HepG2 (cell line): ENCODE results near the gene VWA7. TPM values are rescaled to one million over a fixed set of nuclear protein-coding genes. Genes with fewer than 3 reads are reported as not detected.
A peak's percentile ranks its signal among the peaks of the same experiment; 100 is the strongest.

Source experiments
- ATF7 ChIP-seq, 2 experiments: fragments of 450-650 bp in 1 of 2; sonication (generic) in 1 of 2; formaldehyde crosslinking in 1 of 2; IDR thresholded peaks; 2 replicates each; pipeline versions ENCODE4 v1.4.0 to v1.6.1; 2016 to 2020; ENCODE audit warnings: antibody characterized with exemption in 1 of 2, mild to moderate bottlenecking in 1 of 2, missing genetic modification reagents in 1 of 2
- KAT8 ChIP-seq: IDR thresholded peaks from 2 replicates; pipeline ENCODE4 v1.6.1; 2016; ENCODE audit warnings: missing genetic modification reagents, missing compliant biosample characterization
- MAFK ChIP-seq, 2 experiments: IDR thresholded peaks in 1 of 2; conservative IDR thresholded peaks in 1 of 2; 2 replicates each; pipeline ENCODE4 v1.6.1; 2011; ENCODE audit warnings: improper control_type of control experiment in 2 of 2, low read length in 2 of 2
- MED1 ChIP-seq: sonication (generic); formaldehyde crosslinking; IDR thresholded peaks from 2 replicates; pipeline ENCODE4 v1.4.0; 2020; ENCODE audit warnings: missing genetic modification reagents
- MEIS1 ChIP-seq: sonication (generic); formaldehyde crosslinking; IDR thresholded peaks from 2 replicates; pipeline ENCODE4 v1.9.0; 2021; ENCODE audit warnings: mild to moderate bottlenecking, missing genetic modification reagents, moderate library complexity, borderline replicate concordance
- NBN ChIP-seq: fragments of 450-650 bp; conservative IDR thresholded peaks from 2 replicates; pipeline ENCODE4 v1.6.1; 2017
- NONO ChIP-seq, 2 experiments: fragments of 450-650 bp in 1 of 2; sonication (generic) in 1 of 2; formaldehyde crosslinking in 1 of 2; IDR thresholded peaks in 1 of 2; conservative IDR thresholded peaks in 1 of 2; 2 replicates each; pipeline versions ENCODE4 v1.6.1 to v1.8.0; 2017 to 2022; ENCODE audit warnings: mild to moderate bottlenecking in 1 of 2, missing genetic modification reagents in 1 of 2, moderate library complexity in 1 of 2
- POLR2A ChIP-seq, 2 experiments: IDR thresholded peaks; 2 replicates each; pipeline ENCODE4 v1.6.1; 2011; ENCODE audit warnings: low read depth in 2 of 2, low read length in 2 of 2, mild to moderate bottlenecking in 1 of 2, moderate library complexity in 1 of 2; ENCODE audit not compliant: insufficient read depth in 1 of 2
- SMAD3 ChIP-seq: sonication (generic); formaldehyde crosslinking; IDR thresholded peaks from 2 replicates; pipeline ENCODE4 v1.4.0; 2020; ENCODE audit warnings: missing genetic modification reagents
- ZFP90 ChIP-seq: sonication (generic); formaldehyde crosslinking; IDR thresholded peaks from 2 replicates; pipeline ENCODE4 v1.8.0; 2022; ENCODE audit warnings: missing genetic modification reagents, mild to moderate bottlenecking, inconsistent platforms, borderline replicate concordance
- ZFX ChIP-seq: sonication (generic); formaldehyde crosslinking; IDR thresholded peaks from 2 replicates; pipeline ENCODE4 v1.4.0; 2020; ENCODE audit warnings: mild to moderate bottlenecking, low read depth, missing genetic modification reagents, moderate library complexity
- ZMAT3 ChIP-seq: sonication (generic); formaldehyde crosslinking; conservative IDR thresholded peaks from 2 replicates; pipeline ENCODE4 v1.7.0; 2021; ENCODE audit warnings: missing genetic modification reagents
- ZNF263 ChIP-seq: sonication (generic); formaldehyde crosslinking; IDR thresholded peaks from 2 replicates; pipeline ENCODE4 v1.4.0; 2020; ENCODE audit warnings: missing genetic modification reagents
- ZNF441 ChIP-seq: sonication (generic); formaldehyde crosslinking; IDR thresholded peaks from 2 replicates; pipeline ENCODE4 v1.7.0; 2021; ENCODE audit warnings: missing genetic modification reagents, borderline replicate concordance
- ZNF556 ChIP-seq: sonication (generic); formaldehyde crosslinking; IDR thresholded peaks from 2 replicates; pipeline ENCODE4 v1.4.0; 2020; ENCODE audit warnings: mild to moderate bottlenecking, missing genetic modification reagents, borderline replicate concordance
- ZNF572 ChIP-seq: sonication (generic); formaldehyde crosslinking; IDR thresholded peaks from 2 replicates; pipeline ENCODE4 v1.5.1; 2020; ENCODE audit warnings: mild to moderate bottlenecking, missing genetic modification reagents
- ZNF709 ChIP-seq: sonication (generic); formaldehyde crosslinking; IDR thresholded peaks from 2 replicates; pipeline ENCODE4 v1.5.0; 2020; ENCODE audit warnings: mild to moderate bottlenecking, missing genetic modification reagents
- ZNF879 ChIP-seq: sonication (generic); formaldehyde crosslinking; IDR thresholded peaks from 2 replicates; pipeline ENCODE4 v1.8.1; 2023; ENCODE audit warnings: missing genetic modification reagents
- ZSCAN21 ChIP-seq: sonication (generic); formaldehyde crosslinking; IDR thresholded peaks from 2 replicates; pipeline ENCODE4 v1.8.0; 2022; ENCODE audit warnings: mild to moderate bottlenecking, missing genetic modification reagents, moderate library complexity, borderline replicate concordance
- polyA plus RNA-seq, 8 experiments: library from polyadenylated mRNA; depleted of rRNA in 3 of 8; stranded (reverse) in 7 of 8; unstranded in 1 of 8; fragments of >200 nt; fragmentation: Illumina TruSeq in 4 of 8; extraction: Trizol in 4 of 8; gene quantifications; 2 replicates each; pipeline versions ENCODE4 v1.2.1 to v1.2.3, GENCODE V29; 2011 to 2016; ENCODE audit warnings: low read depth in 4 of 8, missing spikeins in 1 of 8, mixed read lengths in 1 of 8; ENCODE audit not compliant: insufficient read depth in 1 of 8
- total RNA-seq, 5 experiments: library from RNA; depleted of rRNA; stranded (reverse); fragments of >200 nt; fragmentation: Illumina TruSeq; extraction: Trizol; gene quantifications; 2 replicates each; pipeline ENCODE4 v1.2.3, GENCODE V29; 2016; ENCODE audit warnings: low read depth in 1 of 5
- TF ChIP-seq, protein P1 (sequence below): sonication (generic); formaldehyde crosslinking; IDR thresholded peaks from 2 replicates; pipeline ENCODE4 v1.8.1; 2023; ENCODE audit warnings: mild to moderate bottlenecking, missing genetic modification reagents
- TF ChIP-seq, protein P2 (sequence below): IDR thresholded peaks from 2 replicates; pipeline ENCODE4 v1.6.1; 2016; ENCODE audit warnings: missing biosample characterization, missing genetic modification reagents, low read depth
- TF ChIP-seq, protein P3 (sequence below): sonication (generic); formaldehyde crosslinking; IDR thresholded peaks from 2 replicates; pipeline ENCODE4 v1.4.0; 2020; ENCODE audit warnings: mild to moderate bottlenecking, missing genetic modification reagents
- TF ChIP-seq, protein P4 (sequence below): sonication (generic); formaldehyde crosslinking; IDR thresholded peaks from 2 replicates; pipeline ENCODE4 v1.8.0; 2022; ENCODE audit warnings: mild to moderate bottlenecking, missing genetic modification reagents; ENCODE audit not compliant: insufficient replicate concordance

VWA7 gene
- total and polyA plus RNA-seq, 2 of the 13 experiments (the other 11 are each of a cell fraction or from before 2014, with no cell fraction given), result 0.86 to 3.3 TPM

DNA sequence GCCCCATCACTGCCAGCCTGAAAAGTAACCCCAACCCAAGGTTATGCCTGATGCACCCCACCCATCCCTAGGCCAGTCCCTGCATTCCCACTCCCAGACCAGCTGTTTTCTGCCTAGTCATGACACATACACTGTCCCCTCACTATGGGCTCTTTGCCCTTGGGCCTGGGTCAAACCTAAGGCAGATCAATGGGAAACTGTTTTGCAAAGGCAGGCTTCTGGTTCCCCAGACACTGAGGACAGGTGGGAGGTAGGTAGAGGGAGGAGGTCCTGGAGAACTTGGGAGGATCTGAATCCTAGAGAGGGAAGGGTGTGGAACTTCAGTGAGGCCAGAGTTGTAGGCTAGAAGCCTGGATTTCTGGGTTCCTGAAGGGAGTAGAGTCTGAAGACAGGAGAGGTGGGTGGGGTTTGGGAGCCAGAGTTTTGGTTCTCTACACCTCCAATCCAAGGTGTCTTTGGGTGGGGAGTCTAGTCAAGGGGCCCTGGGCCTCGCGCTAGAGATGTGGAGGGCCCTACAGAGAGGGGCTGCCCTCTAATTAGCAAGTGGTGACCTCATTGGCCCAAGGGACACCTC lies 42.8 kb downstream of the VWA7 start (continued):
- TF ChIP-seq, protein P1, sequence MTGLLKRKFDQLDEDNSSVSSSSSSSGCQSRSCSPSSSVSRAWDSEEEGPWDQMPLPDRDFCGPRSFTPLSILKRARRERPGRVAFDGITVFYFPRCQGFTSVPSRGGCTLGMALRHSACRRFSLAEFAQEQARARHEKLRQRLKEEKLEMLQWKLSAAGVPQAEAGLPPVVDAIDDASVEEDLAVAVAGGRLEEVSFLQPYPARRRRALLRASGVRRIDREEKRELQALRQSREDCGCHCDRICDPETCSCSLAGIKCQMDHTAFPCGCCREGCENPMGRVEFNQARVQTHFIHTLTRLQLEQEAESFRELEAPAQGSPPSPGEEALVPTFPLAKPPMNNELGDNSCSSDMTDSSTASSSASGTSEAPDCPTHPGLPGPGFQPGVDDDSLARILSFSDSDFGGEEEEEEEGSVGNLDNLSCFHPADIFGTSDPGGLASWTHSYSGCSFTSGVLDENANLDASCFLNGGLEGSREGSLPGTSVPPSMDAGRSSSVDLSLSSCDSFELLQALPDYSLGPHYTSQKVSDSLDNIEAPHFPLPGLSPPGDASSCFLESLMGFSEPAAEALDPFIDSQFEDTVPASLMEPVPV (CRISPR knock-in tag), result peak; percentile 83; the same call in 1 of the 2 replicates
- TF ChIP-seq MED1 (CRISPR knock-in tag), result no peak
- no peak for TF ChIP-seq ZFX (CRISPR knock-in tag)
- TF ChIP-seq ZNF556 (CRISPR knock-in tag), result peak; percentile 53; the same call in 1 of the 2 replicates
- TF ChIP-seq POLR2A (IDR thresholded peaks at IDR 0.05; ENCODE audit: insufficient read depth in 1 of 2, low read depth in 2 of 2, low read length in 2 of 2), result 0 out of 4 replicates have a peak, but pooled peaks of 1 of the 2 experiments have one; percentile 1
- TF ChIP-seq, protein P2, sequence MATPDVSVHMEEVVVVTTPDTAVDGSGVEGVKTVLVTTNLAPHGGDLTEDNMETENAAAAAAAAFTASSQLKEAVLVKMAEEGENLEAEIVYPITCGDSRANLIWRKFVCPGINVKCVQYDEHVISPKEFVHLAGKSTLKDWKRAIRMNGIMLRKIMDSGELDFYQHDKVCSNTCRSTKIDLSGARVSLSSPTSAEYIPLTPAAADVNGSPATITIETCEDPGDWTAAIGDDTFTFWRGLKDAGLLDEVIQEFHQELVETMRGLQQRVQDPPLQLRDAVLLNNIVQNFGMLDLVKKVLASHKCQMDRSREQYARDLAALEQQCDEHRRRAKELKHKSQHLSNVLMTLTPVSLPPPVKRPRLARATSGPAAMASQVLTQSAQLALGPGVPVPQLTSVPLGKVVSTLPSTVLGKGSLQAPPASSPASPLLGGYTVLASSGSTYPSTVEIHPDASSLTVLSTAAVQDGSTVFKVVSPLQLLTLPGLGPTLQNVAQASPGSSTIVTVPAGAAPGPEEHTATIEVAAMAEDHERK (CRISPR knock-in tag), result no peak
- 0 out of 2 replicates have a peak, but pooled peaks have one; percentile 17 for TF ChIP-seq ATF7 (IDR thresholded peaks at IDR 0.05)
- no peak for TF ChIP-seq ATF7 (CRISPR knock-in tag; IDR thresholded peaks at IDR 0.05)
- TF ChIP-seq ZNF572 (CRISPR knock-in tag), result 0 out of 2 replicates have a peak, but pooled peaks have one; percentile 66
- TF ChIP-seq ZSCAN21 (CRISPR knock-in tag), result no peak
- TF ChIP-seq NBN, result no peak
- TF ChIP-seq MAFK (conservative IDR thresholded peaks at IDR 0.05 in 1 of 2, IDR thresholded peaks at IDR 0.05 in 1 of 2; ENCODE audit: low read length in 2 of 2), result peak in 1 of 2 experiments; percentile 57; a peak in 2 of 4 replicates
- peak; percentile 63; the same call in 1 of the 2 replicates for TF ChIP-seq ZNF879 (CRISPR knock-in tag)
- no peak for TF ChIP-seq NONO (IDR thresholded peaks at IDR 0.05)
- 0 out of 2 replicates have a peak, but pooled peaks have one; percentile 65 for TF ChIP-seq NONO (CRISPR knock-in tag; conservative IDR thresholded peaks at IDR 0.05)
- TF ChIP-seq ZNF441, result peak; percentile 54; the same call in 1 of the 2 replicates
- peak; percentile 33; the same call in 1 of the 2 replicates for TF ChIP-seq KAT8 (CRISPR knock-in tag)
- TF ChIP-seq, protein P3, sequence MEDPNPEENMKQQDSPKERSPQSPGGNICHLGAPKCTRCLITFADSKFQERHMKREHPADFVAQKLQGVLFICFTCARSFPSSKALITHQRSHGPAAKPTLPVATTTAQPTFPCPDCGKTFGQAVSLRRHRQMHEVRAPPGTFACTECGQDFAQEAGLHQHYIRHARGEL (CRISPR knock-in tag), result no peak
- TF ChIP-seq ZMAT3 (CRISPR knock-in tag), result peak; percentile 87; the same call in 1 of the 2 replicates
- TF ChIP-seq MEIS1 (CRISPR knock-in tag), result peak; percentile 54
- 0 out of 2 replicates have a peak, but pooled peaks have one; percentile 8 for TF ChIP-seq ZNF263
- TF ChIP-seq SMAD3 (CRISPR knock-in tag), result 0 out of 2 replicates have a peak, but pooled peaks have one; percentile 20
- TF ChIP-seq, protein P4, sequence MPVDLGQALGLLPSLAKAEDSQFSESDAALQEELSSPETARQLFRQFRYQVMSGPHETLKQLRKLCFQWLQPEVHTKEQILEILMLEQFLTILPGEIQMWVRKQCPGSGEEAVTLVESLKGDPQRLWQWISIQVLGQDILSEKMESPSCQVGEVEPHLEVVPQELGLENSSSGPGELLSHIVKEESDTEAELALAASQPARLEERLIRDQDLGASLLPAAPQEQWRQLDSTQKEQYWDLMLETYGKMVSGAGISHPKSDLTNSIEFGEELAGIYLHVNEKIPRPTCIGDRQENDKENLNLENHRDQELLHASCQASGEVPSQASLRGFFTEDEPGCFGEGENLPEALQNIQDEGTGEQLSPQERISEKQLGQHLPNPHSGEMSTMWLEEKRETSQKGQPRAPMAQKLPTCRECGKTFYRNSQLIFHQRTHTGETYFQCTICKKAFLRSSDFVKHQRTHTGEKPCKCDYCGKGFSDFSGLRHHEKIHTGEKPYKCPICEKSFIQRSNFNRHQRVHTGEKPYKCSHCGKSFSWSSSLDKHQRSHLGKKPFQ (CRISPR knock-in tag), result peak; percentile 60
- TF ChIP-seq ZNF709, result 0 out of 2 replicates have a peak, but pooled peaks have one; percentile 11
- TF ChIP-seq ZFP90 (CRISPR knock-in tag), result peak; percentile 21; the same call in 1 of the 2 replicates
